ENCODE data around the gene XPR1.

XPR1 gene

DNA sequence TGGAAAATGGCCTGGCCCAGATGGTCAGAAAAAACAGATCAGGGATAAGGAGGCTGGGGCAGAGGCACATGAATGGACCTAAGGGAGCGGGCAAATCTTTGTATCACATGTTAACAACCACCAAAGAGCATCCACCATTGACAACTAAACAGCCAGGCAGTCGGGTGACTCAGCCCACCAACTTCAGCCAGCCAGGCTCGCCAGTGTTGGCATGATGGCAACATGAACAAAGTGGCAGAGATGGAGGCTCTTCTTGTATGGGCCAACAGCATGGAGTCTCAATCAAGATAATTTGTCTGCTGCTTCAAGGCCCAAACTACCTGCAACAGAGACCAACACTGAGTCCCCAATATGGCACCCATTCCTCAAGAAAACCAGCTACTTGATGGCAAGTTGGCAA, 264.3 kb downstream of the XPR1 start:
- no peak for DNase-seq

GRCh38 chr1:180898441-180899219, 266.8 kb downstream of the XPR1 start:
- no peak for DNase-seq

- DNase-seq: no peak
Observed at GRCh38 chr1:180899262-180899661, 267.4 kb downstream of the XPR1 start.

- no peak for DNase-seq
Observed at GRCh38 chr1:180901076-180901990, 269.5 kb downstream of the XPR1 start.

DNA sequence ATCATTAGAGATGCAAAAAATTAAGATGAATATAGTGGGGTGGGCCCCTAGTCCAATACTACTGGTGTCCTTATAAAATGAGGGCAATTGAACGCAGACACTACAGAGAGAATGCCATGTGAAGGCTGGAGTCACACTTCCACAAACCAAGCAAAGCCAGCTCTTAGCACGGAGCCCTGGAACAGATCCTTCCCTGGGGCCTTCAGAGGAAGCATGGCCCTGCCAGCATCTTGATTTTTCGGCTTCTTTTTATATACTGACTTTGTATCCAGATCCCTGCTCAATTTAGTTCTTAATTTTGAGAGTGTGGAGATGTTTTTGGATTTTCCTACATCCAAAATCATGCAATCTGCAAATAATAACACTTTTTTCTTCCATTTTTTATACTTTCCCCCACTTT, 270.7 kb downstream of the XPR1 start:
- DNase-seq: no peak

- no peak for DNase-seq
Observed at GRCh38 chr1:180905927-180906326, 274.1 kb downstream of the XPR1 start.

- DNase-seq: no peak
Observed at GRCh38 chr1:180906511-180906910, 274.7 kb downstream of the XPR1 start.

- DNase-seq: no peak
Observed at GRCh38 chr1:180907313-180908055, 275.7 kb downstream of the XPR1 start.

DNA sequence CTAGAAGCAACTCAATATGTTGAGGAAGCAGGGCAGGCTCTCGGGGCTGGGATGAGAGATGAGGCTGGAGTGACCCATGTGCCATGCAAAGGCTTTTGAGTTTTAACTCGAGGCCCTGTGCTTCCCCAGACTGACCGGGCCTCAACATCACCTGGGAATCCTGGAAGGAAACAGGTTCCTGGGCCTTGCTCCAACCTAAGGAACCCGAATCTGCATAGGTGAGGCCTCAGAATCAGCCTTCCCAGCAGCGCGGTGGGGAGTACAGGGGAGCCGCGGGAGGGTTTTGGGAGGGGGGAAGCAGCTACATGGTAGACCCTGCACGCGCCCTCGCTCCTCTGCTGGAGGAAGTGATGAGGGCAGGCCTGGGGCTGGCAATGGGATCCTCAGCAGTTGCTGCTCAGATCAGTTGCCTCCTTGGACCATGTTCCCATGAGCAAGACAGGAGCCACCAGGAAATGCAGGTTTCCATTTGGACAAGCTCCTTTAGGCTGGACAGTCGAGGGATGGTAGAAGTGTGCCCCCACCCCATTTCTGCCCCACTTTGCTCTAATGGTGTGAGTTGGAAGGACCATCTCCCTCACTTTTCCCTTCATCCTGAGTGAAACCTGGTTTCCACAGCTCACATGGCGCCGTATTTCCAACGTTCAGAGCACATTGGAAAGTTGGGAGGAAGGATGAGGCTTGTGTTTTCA, 276.4 kb downstream of the XPR1 start:
- DNase-seq: no peak

GRCh38 chr1:180909005-180909414, 277.2 kb downstream of the XPR1 start:
- DNase-seq: no peak

GRCh38 chr1:180909462-180909976, 277.7 kb downstream of the XPR1 start:
- DNase-seq: no peak

GRCh38 chr1:180911640-180912191, 279.9 kb downstream of the XPR1 start:
- peak; percentile 13 for DNase-seq

- DNase-seq: no peak
Observed at GRCh38 chr1:180912211-180912800, 280.5 kb downstream of the XPR1 start.

GRCh38 chr1:180912801-180913565, 281.2 kb downstream of the XPR1 start, which contains the start of gene KIAA1614:
TSS of gene KIAA1614 (plus strand) at chr1:180912897. CDS start at chr1:180913244, 347 bp downstream.
- peak; percentile 20 for DNase-seq

- no peak for DNase-seq
Observed at GRCh38 chr1:180915426-180915965, 283.7 kb downstream of the XPR1 start.

- no peak for DNase-seq
Observed at GRCh38 chr1:180916012-180916770, 284.4 kb downstream of the XPR1 start.

DNA sequence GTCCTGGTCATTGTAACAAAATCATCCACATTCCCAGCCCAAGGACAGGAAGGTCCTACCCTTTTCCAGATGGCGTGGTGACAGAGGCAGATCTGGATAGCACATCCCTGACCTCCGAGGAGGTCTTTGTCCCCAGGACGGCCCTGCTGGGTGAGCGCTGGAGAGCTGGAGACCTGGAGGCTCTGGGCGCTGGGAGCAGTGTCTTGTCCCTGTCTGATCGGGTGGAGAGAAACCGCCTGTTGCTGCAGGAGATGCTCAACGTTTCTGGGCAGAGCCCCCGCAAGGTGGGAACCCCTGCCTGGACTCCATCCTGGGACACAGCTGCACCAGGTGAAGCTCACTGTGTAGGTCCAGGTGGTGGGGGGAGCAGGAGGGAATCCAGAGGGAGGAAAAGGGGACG, 284.9 kb downstream of the XPR1 start:
- no peak for DNase-seq

DNA sequence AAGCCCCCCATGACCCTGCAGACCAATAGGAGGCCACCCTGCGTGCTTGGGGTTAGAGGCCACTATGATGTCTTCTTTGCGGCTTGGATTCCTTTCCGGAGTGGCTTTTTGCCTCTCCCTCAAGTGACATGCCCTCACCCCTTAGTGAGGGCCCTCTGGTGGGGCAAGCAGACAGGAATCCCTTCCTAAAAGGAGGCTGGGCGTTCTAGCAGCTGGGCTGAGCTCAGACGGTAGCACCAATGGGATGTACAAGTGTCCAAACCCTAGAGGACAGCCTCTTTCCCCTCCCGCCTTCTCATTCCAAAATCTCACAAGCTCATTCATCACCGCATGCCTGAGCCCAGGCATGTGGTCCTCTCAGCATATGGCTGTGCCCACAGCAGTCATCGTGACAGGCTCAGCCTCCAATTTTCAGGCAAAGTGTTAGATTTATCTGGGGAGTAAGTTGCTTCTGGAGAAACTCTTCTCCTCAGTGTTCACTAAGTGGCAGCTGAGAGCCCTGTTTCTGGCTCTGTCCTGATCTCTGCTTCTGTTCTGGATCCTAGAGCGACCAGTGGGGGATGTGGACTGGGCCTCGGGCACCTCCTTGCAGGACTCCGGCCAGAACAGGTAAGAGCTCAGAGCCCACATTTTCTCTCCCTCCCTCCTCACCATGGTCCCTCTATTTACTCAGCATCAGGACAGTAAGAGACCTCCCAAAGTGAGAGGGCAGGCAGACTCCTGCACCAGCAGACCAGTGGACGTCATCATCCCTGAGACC, 285.7 kb downstream of the XPR1 start:
- peak; percentile 19 for DNase-seq

DNA sequence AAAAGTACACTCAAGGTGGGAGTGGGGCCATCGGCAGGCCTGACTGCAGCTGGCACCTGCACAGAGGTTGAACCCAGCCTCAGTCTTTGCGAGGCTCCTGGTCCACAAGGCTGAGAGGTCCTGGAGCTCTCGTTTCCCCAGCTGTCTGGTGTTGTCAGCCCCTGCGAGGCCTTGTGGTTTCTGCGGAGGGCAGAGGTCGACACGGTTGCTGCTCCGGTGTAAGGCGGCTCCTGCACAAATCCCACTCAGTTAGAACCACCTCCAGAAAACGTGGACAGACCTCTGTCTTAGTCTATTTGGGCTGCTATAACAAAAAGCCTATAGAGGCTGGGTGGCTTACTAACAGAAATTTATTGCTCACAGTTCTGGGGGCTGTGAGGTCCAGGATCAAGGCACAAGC, 286.7 kb downstream of the XPR1 start:
- DNase-seq: no peak

Data from hematopoietic multipotent progenitor cell treated with erythropoietin and hydrocortisone succinate and interleukin-3 and kit ligand, for 6 days (in vitro differentiated cells).